Ishikawa (cell line): ENCODE measurements around the gene CAMK1D.

Experiments
- CREB1 ChIP-seq: IDR thresholded peaks from 2 replicates; pipeline ENCODE4 v1.6.1; 2012; ENCODE audit warnings: low read depth
- EGR1 ChIP-seq: IDR thresholded peaks from 2 replicates; pipeline ENCODE4 v1.6.1; 2012
- EP300 ChIP-seq: IDR thresholded peaks from 2 replicates; pipeline ENCODE4 v1.6.1; 2012; ENCODE audit warnings: borderline replicate concordance
- FOXM1 ChIP-seq: IDR thresholded peaks from 2 replicates; pipeline ENCODE4 v1.6.1; 2012; ENCODE audit warnings: low read depth, borderline replicate concordance
- MAX ChIP-seq: IDR thresholded peaks from 2 replicates; pipeline ENCODE4 v1.6.1; 2012
- TAF1 ChIP-seq: IDR thresholded peaks from 2 replicates; pipeline ENCODE4 v1.6.1; 2012; ENCODE audit warnings: low read depth, mild to moderate bottlenecking
- TCF12 ChIP-seq: IDR thresholded peaks from 2 replicates; pipeline ENCODE4 v1.6.1; 2012; ENCODE audit warnings: low read depth
- TEAD4 ChIP-seq: IDR thresholded peaks from 2 replicates; pipeline ENCODE4 v1.6.1; 2012
- YY1 ChIP-seq: IDR thresholded peaks from 2 replicates; pipeline ENCODE4 v1.6.1; 2012; ENCODE audit warnings: low read depth
- TF ChIP-seq, protein P1 (sequence below): IDR thresholded peaks from 2 replicates; pipeline ENCODE4 v1.6.1; 2012; ENCODE audit warnings: low read depth, mild to moderate bottlenecking

DNA sequence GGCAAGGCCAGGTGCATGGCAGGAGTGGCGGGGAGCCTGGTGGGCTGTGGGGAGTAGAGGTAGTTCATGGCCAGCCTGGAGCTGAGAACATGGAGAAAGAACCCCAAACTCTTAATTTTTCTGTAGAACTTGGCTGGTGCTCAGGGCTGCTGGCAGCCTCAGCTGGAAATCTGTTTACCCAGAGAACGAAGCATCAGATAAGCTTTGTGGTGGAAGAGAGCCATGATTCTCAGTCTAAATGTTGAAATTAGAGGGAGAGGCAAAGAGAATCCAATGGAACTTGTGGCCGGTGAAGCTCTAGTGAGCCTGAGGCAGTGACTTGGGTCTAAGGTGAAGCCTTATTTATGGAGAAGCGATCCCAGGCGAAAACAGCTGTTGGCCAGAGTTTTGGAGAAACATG, 525.8 kb downstream of the CAMK1D start:
- no peak for TF ChIP-seq MAX
- no peak for TF ChIP-seq TEAD4
- no peak for TF ChIP-seq TCF12
- TF ChIP-seq YY1 = no peak
- TF ChIP-seq CREB1 = no peak
- TF ChIP-seq, protein P1, sequence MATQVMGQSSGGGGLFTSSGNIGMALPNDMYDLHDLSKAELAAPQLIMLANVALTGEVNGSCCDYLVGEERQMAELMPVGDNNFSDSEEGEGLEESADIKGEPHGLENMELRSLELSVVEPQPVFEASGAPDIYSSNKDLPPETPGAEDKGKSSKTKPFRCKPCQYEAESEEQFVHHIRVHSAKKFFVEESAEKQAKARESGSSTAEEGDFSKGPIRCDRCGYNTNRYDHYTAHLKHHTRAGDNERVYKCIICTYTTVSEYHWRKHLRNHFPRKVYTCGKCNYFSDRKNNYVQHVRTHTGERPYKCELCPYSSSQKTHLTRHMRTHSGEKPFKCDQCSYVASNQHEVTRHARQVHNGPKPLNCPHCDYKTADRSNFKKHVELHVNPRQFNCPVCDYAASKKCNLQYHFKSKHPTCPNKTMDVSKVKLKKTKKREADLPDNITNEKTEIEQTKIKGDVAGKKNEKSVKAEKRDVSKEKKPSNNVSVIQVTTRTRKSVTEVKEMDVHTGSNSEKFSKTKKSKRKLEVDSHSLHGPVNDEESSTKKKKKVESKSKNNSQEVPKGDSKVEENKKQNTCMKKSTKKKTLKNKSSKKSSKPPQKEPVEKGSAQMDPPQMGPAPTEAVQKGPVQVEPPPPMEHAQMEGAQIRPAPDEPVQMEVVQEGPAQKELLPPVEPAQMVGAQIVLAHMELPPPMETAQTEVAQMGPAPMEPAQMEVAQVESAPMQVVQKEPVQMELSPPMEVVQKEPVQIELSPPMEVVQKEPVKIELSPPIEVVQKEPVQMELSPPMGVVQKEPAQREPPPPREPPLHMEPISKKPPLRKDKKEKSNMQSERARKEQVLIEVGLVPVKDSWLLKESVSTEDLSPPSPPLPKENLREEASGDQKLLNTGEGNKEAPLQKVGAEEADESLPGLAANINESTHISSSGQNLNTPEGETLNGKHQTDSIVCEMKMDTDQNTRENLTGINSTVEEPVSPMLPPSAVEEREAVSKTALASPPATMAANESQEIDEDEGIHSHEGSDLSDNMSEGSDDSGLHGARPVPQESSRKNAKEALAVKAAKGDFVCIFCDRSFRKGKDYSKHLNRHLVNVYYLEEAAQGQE = no peak
- TF ChIP-seq TAF1 = no peak
- no peak for TF ChIP-seq EP300
- no peak for TF ChIP-seq EGR1
- no peak for TF ChIP-seq FOXM1
